Measurements from ENCODE around the gene TNS2. TPM values are rescaled to one million over a fixed set of nuclear protein-coding genes. Genes with fewer than 3 reads are reported as not detected.

The TNS2 gene
- total RNA-seq, 4 donors from 2014 or later = 48.2 to 397 (median 169) TPM

DNA sequence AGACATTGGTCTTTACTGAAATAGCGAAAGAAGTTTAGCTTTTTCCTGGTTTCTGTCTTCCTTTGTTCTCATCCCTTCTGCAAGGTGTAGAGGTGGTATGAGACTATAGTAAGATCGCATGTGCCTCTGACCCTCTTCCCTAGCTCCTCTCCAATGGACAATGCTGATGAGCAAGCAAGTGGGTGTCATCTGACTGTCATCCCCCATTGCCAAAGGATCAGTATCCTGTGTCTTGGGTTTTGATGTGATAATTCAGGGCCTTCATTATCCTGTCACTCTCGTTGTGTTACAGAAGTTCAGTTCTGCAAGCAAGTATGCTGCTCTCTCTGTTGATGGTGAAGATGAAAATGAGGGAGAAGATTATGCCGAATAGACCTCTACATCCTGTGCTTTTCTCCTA, 10.0 kb upstream of the TNS2 start:
- Histone ChIP-seq H3K27me3 (no peaks in the 10 kb centered on the region), H3K27ac (peak overlapping the region in 3 of 4 donors; percentile 63 to 74 (median 70)), H3K36me3 (peaks cover 0 to 51% (median 26%) of the 10 kb centered on the region in 4 donors), H3K4me1 (peaks cover 5 to 24% (median 16%) of the 10 kb centered on the region in 4 donors), H3K4me3 (no peak overlapping the region), H3K9me3 (no peaks in the 10 kb centered on the region)
- WGBS, 2 donors (ENCODE audit: low coverage in 1 of 2) = 84 to 95% methylated on average over 3 to 4 of the region's 4 CpGs
- intact Hi-C loops (cut with DNase I; ENCODE audit: low total_unique reads) (no loop called here), in situ Hi-C loops (cut with MboI; ENCODE audit: low pct_ligation_motif_present in 1 of 4, low pct_unique_long_range_greater_than_20kb in 1 of 4, low sequenced_read_pairs in 3 of 4) (no loop called here)
- DNase-seq = no peak
- TF ChIP-seq, protein P1, sequence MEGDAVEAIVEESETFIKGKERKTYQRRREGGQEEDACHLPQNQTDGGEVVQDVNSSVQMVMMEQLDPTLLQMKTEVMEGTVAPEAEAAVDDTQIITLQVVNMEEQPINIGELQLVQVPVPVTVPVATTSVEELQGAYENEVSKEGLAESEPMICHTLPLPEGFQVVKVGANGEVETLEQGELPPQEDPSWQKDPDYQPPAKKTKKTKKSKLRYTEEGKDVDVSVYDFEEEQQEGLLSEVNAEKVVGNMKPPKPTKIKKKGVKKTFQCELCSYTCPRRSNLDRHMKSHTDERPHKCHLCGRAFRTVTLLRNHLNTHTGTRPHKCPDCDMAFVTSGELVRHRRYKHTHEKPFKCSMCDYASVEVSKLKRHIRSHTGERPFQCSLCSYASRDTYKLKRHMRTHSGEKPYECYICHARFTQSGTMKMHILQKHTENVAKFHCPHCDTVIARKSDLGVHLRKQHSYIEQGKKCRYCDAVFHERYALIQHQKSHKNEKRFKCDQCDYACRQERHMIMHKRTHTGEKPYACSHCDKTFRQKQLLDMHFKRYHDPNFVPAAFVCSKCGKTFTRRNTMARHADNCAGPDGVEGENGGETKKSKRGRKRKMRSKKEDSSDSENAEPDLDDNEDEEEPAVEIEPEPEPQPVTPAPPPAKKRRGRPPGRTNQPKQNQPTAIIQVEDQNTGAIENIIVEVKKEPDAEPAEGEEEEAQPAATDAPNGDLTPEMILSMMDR (IDR thresholded peaks at IDR 0.05) = no peak
- no peak for TF ChIP-seq EP300 (IDR thresholded peaks at IDR 0.05; ENCODE audit: low read depth)
- TF ChIP-seq POLR2AphosphoS5 (IDR thresholded peaks at IDR 0.05) = no peak
- TF ChIP-seq POLR2A (IDR thresholded peaks at IDR 0.05) = no peak

DNA sequence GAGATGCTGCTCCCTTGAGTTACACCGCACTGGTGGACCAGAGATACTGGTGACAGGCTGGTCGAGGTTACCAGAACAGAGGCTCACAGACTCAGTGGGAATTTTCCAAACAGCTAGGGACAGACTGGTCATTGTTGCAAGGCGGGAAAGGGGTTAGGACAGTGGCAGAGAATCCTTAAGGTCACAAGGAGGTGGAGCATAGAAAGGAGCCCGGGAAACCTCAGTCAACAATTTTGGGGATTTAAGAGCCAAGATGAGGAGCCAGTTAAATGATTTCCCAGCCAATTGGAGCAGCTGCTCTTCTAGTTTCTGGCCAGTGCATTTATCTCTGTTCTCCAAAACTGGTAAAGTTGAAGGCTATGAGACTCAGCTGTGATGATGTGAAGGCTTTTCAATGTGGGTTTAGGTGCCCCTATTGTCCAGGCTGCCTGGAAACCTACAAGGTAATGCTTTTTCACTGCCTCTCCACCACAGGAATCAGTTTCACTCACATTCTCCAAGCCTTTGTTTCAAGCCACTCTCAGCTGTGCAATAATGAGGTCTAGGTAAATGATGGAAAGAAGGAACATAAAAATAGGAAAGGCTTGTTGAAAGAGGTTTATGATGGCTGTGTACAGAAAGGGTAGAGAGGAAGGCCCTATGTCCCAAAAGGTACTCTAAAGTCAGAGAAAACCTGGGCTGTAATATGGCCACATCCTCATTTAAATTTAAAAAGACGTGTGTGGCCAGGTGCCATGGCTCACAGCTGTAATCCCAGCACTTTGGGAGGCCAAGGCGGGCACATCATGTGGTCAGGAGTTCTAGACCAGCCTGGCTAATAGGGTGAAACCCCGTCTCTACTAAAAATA, 7.0 kb upstream of the TNS2 start:
- Histone ChIP-seq H3K27me3 (no peaks in the 10 kb centered on the region), H3K4me1 (peaks cover 17 to 45% (median 35%) of the 10 kb centered on the region in 4 donors), H3K36me3 (peaks cover 0 to 21% (median 11%) of the 10 kb centered on the region in 4 donors), H3K4me3 (no peak overlapping the region), H3K9me3 (no peaks in the 10 kb centered on the region), H3K27ac (peak overlapping the region in 1 of 4 donors; percentile 6)
- no peak for DNase-seq
- TF ChIP-seq EP300 (IDR thresholded peaks at IDR 0.05; ENCODE audit: low read depth) (no peak), POLR2AphosphoS5 (IDR thresholded peaks at IDR 0.05) (no peak), POLR2A (IDR thresholded peaks at IDR 0.05) (no peak)
- TF ChIP-seq, protein P1 (IDR thresholded peaks at IDR 0.05) = no peak
- 73 to 80% methylated on average over 4 to 7 of the region's 7 CpGs for WGBS, 2 donors (ENCODE audit: low coverage in 1 of 2)
- in situ Hi-C loops (cut with MboI; ENCODE audit: low pct_ligation_motif_present in 1 of 4, low pct_unique_long_range_greater_than_20kb in 1 of 4, low sequenced_read_pairs in 3 of 4) (no loop called here), intact Hi-C loops (cut with DNase I; ENCODE audit: low total_unique reads) (no loop called here)

DNA sequence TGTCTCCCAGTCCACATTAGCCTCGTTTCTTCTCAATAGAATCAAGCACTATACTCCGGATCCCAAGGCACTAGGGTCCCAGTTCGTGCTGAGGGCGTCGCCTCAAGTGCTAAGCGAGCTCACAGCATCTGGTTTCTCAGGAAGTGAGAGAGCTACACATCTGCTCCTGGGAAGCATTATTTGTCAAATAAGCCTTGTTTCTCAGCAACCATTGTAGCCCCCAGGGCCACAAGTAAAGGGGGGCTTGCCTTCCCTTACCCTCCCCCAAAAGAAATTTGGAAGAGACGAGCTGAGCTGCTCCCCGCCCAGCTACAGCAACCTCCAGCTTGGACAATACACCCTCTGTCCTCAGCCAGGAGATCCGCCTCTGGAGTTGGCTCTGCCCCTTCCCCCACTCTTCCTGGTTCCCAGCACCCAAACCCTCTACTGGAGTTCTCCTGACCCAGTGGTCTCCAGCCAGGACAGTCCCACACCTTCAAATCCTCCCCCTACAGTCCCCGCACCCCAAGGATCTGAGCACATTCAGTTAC, 5.7 kb upstream of the TNS2 start:
- TF ChIP-seq EP300 (IDR thresholded peaks at IDR 0.05; ENCODE audit: low read depth) (no peak), POLR2A (IDR thresholded peaks at IDR 0.05) (no peak), POLR2AphosphoS5 (IDR thresholded peaks at IDR 0.05) (no peak)
- TF ChIP-seq, protein P1 (IDR thresholded peaks at IDR 0.05) = no peak
- in situ Hi-C loops (cut with MboI; ENCODE audit: low pct_ligation_motif_present in 1 of 4, low pct_unique_long_range_greater_than_20kb in 1 of 4, low sequenced_read_pairs in 3 of 4) (no loop called here), intact Hi-C loops (cut with DNase I; ENCODE audit: low total_unique reads) (no loop called here)
- no peaks in the 10 kb centered on the region for H3K27me3 ChIP-seq
- H3K4me1 ChIP-seq = peaks cover 27 to 49% (median 40%) of the 10 kb centered on the region in 4 donors
- WGBS, 2 donors (ENCODE audit: low coverage in 1 of 2) = 51% methylated on average over 10 of the region's 10 CpGs; no CpG with 5 or more reads in 1 of the 2 donors
- H3K4me3 ChIP-seq = no peak overlapping the region
- no peak for DNase-seq
- peaks cover 0 to 12% (median 4%) of the 10 kb centered on the region in 4 donors for H3K36me3 ChIP-seq
- peak overlapping the region; percentile 96 to 99 (median 98) for H3K27ac ChIP-seq
- no peaks in the 10 kb centered on the region for H3K9me3 ChIP-seq

DNA sequence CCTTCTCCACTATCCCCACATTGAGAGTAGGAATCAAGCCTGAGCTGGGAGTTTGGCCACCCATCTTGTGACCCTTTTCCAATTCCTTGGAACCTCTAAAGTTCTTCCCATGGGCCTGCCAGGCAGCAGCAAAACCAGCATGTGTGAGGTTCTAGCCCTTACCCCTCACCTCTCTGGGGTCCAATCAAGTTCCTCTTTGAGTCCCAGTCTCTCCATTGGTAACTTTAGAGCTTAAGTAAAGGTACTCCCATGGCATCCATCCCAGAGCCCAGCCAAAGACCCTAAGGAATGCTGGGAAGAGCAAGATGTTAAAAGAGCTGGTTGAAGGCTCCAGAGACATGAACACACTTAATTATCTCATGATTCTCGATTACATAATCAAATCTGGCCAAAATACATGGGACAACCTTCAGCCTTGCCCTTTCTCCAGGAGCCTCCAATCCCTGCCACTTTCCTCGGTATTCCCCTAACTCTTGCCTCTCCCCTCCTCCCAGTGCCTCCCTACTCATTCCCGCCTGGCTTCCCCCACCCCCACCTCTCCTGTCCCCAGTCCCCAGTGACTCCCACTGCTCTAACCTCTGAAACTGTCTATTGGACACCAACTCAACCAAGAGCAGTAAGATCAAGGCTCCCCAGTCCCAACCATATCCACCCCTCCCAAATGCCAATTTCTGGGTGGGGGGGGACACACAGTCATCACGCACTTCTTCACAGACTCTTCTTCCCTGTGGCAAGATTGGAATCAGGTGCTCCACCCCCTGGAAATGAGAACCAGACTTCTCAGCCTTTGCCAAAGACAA, 4.8 kb upstream of the TNS2 start:
- H3K9me3 ChIP-seq = no peaks in the 10 kb centered on the region
- TF ChIP-seq, protein P1 (IDR thresholded peaks at IDR 0.05) = no peak
- TF ChIP-seq POLR2AphosphoS5 (IDR thresholded peaks at IDR 0.05) = no peak
- no peak for TF ChIP-seq POLR2A (IDR thresholded peaks at IDR 0.05)
- TF ChIP-seq EP300 (IDR thresholded peaks at IDR 0.05; ENCODE audit: low read depth) = no peak
- peaks cover 0 to 3% (median 0%) of the 10 kb centered on the region in 4 donors for H3K36me3 ChIP-seq
- in situ Hi-C loops (cut with MboI; ENCODE audit: low pct_ligation_motif_present in 1 of 4, low pct_unique_long_range_greater_than_20kb in 1 of 4, low sequenced_read_pairs in 3 of 4) = no loop called here
- intact Hi-C loops (cut with DNase I; ENCODE audit: low total_unique reads) = no loop called here
- peak overlapping the region; percentile 96 to 99 (median 98) for H3K27ac ChIP-seq
- peaks cover 27 to 59% (median 50%) of the 10 kb centered on the region in 4 donors for H3K4me1 ChIP-seq
- no peaks in the 10 kb centered on the region for H3K27me3 ChIP-seq
- 65 to 68% methylated on average over 3 to 4 of the region's 4 CpGs for WGBS, 2 donors (ENCODE audit: low coverage in 1 of 2)
- DNase-seq = no peak
- H3K4me3 ChIP-seq = no peak overlapping the region

Measured in transverse colon (tissue), 4 donors.